ENCODE data around the gene PEAR1. TPM values are rescaled to one million over a fixed set of nuclear protein-coding genes. Genes with fewer than 3 reads are reported as not detected.

PEAR1 gene
- polyA plus RNA-seq, 1 of the 3 experiments (the other 2 are of a cell fraction), result 1.2 TPM

DNA sequence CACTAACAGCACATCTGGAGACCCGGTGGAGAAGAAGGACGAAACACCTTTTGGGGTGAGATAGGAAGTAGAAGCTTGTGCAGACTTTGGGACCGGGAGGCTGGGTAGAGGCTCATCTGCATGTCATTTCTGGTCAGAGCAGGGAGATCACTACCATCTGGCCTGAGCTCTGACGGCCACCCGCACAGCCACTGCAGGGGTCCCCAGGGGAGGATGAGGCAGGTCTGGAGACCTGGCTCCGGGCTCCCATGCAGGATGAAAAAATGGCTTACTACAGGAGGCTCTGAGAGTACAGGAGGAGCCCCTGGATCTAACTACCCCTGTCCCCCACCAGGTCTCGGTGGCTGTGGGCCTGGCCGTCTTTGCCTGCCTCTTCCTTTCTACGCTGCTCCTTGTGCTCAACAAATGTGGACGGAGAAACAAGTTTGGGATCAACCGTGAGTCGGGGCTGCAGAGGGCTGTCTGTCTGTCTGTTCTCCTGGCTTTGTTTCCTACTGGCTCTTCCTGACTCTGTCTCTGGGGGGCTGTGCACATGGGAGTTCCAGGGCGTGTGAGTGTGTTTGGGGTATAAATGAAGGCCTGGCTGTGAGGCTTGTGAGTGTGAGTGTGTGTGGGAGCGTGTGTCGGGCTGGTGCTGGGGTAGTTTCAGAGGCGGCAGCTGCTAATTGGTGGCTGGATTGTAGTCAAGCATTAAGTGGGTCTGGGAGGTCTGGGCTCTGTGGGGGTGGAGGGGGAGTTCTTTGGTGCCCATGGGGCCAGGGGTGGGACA, 18.8 kb upstream of the PEAR1 start:
- H3K27ac ChIP-seq (ENCODE audit: low read depth in 2 of 2, low read length in 1 of 2), result no peak overlapping the region
- H2AFZ ChIP-seq (ENCODE audit: low read depth), result no peak overlapping the region
- no peak overlapping the region for H3K9ac ChIP-seq
- no peak for DNase-seq
- H3K4me2 ChIP-seq, result no peak overlapping the region
- peaks cover 18% of the 10 kb centered on the region for H3F3A ChIP-seq (replicated peaks; ENCODE audit: insufficient read depth)
- no peaks in the 10 kb centered on the region for H3K9me3 ChIP-seq
- ChIA-PET POLR2A (interaction anchor here (1.2 kb wide), 1 partner anchor 14 kb away, joined by 3 read pairs; the partner anchor contains the start of gene NTRK1), CTCF (interaction anchor here (0.7 to 22.1 kb wide), 9 partner anchors 8 to 185 kb away, joined by 3 to 455 read pairs (median 6); partner anchors contain the start of genes INSRR, NTRK1, PEAR1 and PRCC)
- no peak overlapping the region for H3K4me3 ChIP-seq (ENCODE audit: low read depth in 2 of 2, low read length in 1 of 2)
- H3K9me2 ChIP-seq, result no peaks in the 10 kb centered on the region
- H3K4me1 ChIP-seq (ENCODE audit: control insufficient read depth in 1 of 2, insufficient read depth in 2 of 2, low read depth in 1 of 2, low read length in 1 of 2), result peaks cover 3 to 8% of the 10 kb centered on the region in 2 experiments; a peak in 2 of 4 replicates
- TF ChIP-seq, protein P1, sequence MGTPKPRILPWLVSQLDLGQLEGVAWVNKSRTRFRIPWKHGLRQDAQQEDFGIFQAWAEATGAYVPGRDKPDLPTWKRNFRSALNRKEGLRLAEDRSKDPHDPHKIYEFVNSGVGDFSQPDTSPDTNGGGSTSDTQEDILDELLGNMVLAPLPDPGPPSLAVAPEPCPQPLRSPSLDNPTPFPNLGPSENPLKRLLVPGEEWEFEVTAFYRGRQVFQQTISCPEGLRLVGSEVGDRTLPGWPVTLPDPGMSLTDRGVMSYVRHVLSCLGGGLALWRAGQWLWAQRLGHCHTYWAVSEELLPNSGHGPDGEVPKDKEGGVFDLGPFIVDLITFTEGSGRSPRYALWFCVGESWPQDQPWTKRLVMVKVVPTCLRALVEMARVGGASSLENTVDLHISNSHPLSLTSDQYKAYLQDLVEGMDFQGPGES (IDR thresholded peaks at IDR 0.05; ENCODE audit: low read depth, low read length), result no peak
- TF ChIP-seq RAD21 (IDR thresholded peaks at IDR 0.05; ENCODE audit: low read length) (no peak), TCF12 (IDR thresholded peaks at IDR 0.05) (no peak), SMC3 (IDR thresholded peaks at IDR 0.05; ENCODE audit: low read depth, low read length) (no peak), TEAD4 (IDR thresholded peaks at IDR 0.05; ENCODE audit: borderline replicate concordance, insufficient read depth) (no peak), EZH2phosphoT487 (IDR thresholded peaks at IDR 0.05; ENCODE audit: borderline replicate concordance, low read depth) (no peak), JUND (IDR thresholded peaks at IDR 0.05) (no peak), FOXM1 (IDR thresholded peaks at IDR 0.05; ENCODE audit: low read depth) (no peak), TAF1 (IDR thresholded peaks at IDR 0.05; ENCODE audit: borderline replicate concordance, low read depth, low read length) (no peak), YY1 (IDR thresholded peaks at IDR 0.05; ENCODE audit: low read depth) (no peak), POLR2AphosphoS5 (IDR thresholded peaks at IDR 0.05; ENCODE audit: low read depth, low read length) (no peak), RCOR1 (IDR thresholded peaks at IDR 0.05; ENCODE audit: low read length) (no peak), RXRA (IDR thresholded peaks at IDR 0.05; ENCODE audit: borderline replicate concordance, low read depth) (no peak)
- TF ChIP-seq, protein P2, sequence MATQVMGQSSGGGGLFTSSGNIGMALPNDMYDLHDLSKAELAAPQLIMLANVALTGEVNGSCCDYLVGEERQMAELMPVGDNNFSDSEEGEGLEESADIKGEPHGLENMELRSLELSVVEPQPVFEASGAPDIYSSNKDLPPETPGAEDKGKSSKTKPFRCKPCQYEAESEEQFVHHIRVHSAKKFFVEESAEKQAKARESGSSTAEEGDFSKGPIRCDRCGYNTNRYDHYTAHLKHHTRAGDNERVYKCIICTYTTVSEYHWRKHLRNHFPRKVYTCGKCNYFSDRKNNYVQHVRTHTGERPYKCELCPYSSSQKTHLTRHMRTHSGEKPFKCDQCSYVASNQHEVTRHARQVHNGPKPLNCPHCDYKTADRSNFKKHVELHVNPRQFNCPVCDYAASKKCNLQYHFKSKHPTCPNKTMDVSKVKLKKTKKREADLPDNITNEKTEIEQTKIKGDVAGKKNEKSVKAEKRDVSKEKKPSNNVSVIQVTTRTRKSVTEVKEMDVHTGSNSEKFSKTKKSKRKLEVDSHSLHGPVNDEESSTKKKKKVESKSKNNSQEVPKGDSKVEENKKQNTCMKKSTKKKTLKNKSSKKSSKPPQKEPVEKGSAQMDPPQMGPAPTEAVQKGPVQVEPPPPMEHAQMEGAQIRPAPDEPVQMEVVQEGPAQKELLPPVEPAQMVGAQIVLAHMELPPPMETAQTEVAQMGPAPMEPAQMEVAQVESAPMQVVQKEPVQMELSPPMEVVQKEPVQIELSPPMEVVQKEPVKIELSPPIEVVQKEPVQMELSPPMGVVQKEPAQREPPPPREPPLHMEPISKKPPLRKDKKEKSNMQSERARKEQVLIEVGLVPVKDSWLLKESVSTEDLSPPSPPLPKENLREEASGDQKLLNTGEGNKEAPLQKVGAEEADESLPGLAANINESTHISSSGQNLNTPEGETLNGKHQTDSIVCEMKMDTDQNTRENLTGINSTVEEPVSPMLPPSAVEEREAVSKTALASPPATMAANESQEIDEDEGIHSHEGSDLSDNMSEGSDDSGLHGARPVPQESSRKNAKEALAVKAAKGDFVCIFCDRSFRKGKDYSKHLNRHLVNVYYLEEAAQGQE (IDR thresholded peaks at IDR 0.05; ENCODE audit: low read depth, low read length), result no peak
- TF ChIP-seq, protein P3, sequence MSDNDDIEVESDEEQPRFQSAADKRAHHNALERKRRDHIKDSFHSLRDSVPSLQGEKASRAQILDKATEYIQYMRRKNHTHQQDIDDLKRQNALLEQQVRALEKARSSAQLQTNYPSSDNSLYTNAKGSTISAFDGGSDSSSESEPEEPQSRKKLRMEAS (IDR thresholded peaks at IDR 0.05; ENCODE audit: low read depth), result no peak
- TF ChIP-seq, protein P4, sequence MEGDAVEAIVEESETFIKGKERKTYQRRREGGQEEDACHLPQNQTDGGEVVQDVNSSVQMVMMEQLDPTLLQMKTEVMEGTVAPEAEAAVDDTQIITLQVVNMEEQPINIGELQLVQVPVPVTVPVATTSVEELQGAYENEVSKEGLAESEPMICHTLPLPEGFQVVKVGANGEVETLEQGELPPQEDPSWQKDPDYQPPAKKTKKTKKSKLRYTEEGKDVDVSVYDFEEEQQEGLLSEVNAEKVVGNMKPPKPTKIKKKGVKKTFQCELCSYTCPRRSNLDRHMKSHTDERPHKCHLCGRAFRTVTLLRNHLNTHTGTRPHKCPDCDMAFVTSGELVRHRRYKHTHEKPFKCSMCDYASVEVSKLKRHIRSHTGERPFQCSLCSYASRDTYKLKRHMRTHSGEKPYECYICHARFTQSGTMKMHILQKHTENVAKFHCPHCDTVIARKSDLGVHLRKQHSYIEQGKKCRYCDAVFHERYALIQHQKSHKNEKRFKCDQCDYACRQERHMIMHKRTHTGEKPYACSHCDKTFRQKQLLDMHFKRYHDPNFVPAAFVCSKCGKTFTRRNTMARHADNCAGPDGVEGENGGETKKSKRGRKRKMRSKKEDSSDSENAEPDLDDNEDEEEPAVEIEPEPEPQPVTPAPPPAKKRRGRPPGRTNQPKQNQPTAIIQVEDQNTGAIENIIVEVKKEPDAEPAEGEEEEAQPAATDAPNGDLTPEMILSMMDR (IDR thresholded peaks at IDR 0.05), result no peak
- WGBS (ENCODE audit: low lambda C conversion rate), result 90% methylated on average over 16 of the region's 16 CpGs
- H3K36me3 ChIP-seq (replicated peaks in 1 of 2; ENCODE audit: control insufficient read depth in 1 of 2, insufficient read depth in 2 of 2, low read length in 1 of 2), result no peaks in the 10 kb centered on the region
- no peaks in the 10 kb centered on the region for H4K20me1 ChIP-seq (ENCODE audit: insufficient read depth)
- no peaks in the 10 kb centered on the region for H3K79me2 ChIP-seq (ENCODE audit: insufficient read depth)
- no peaks in the 10 kb centered on the region for H3K27me3 ChIP-seq (ENCODE audit: insufficient read depth)
